CD4-positive, alpha-beta T cell treated with Interleukin-6 for 4 hours (primary cell): ENCODE results near the gene DPEP2NB.
"Not testable (repeated sequence)": the region's sequence is repeated elsewhere in the genome, so short reads cannot be mapped to it uniquely, and the experiment has no call there.

ENCODE experiments used
- DNase-seq: peaks from one replicate; pipeline ENCODE4 v3.0.0-alpha.2; 2020; ENCODE audit warnings: mixed read lengths

The DPEP2NB gene

GRCh38 chr16:68009872-68010271 lies 5.8 kb downstream of the DPEP2NB start:
- not testable (repeated sequence) for DNase-seq

- no peak for DNase-seq
Observed at GRCh38 chr16:68009157-68009735, 6.5 kb downstream of the DPEP2NB start.

DNA sequence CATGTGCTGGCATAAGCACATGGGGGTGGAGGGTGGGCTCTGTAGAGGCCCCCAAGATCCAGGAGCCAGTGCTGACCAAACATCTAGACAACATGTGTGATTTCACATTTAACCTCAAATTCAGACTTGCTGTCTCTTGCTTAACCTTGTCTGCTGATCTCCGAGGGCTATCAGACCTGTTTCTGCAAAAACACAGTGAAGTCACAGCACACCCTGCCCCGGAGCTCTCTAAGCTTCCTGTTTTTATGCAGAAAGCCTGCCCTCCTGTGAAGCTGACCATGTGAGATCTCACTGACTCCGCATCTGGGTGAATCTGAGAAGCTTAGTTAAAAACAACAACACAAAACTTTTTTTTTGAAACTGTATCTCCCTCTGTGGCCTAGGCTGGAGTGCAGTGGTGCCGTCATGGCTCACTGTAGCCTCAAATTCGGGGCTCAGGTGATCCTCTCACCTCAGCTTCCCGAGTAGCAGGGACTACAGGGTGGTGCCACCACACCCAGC lies 9.9 kb downstream of the DPEP2NB start:
- DNase-seq = peak; percentile 76

- no peak for DNase-seq
Observed at GRCh38 chr16:68005211-68005610, 10.5 kb downstream of the DPEP2NB start.

DNA sequence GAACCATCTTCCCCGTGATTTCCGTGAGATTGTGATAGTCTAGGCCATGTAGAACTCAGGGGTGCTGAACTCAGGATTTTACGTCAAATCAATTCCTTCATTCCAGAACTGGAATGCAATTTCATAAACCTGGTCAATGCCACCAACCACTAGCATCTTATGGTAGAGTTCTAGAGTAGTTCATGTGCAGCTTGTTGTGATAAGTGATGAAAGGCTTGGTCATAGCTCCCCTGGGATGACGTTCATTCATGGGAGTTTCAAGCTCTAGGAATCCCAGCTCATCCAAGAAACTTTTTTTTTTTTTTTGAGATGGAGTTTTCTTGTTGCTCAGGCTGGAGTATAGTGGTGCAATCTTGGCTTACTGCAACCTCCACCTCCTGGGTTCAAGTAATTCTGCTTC lies 12.7 kb downstream of the DPEP2NB start:
- DNase-seq = no peak

DNA sequence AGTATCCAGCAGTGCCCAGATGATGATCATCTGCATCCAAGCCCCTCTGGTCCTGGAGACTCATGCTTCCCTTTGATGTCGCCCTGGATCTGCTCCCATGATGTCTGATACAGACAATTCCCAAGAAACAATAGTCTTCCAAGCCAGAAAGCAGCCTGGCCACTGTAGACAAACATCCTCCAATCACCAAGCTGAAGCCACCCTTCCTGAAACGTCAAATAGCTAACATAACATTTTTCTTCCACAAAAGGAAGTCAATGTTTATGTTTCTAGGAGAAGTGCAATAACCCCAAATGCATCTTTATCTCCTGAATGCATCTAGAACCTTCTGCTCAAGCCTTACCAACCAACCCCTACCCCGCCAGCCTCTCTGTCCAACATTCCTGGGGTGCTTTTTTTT lies 15.3 kb downstream of the DPEP2NB start:
- no peak for DNase-seq

DNA sequence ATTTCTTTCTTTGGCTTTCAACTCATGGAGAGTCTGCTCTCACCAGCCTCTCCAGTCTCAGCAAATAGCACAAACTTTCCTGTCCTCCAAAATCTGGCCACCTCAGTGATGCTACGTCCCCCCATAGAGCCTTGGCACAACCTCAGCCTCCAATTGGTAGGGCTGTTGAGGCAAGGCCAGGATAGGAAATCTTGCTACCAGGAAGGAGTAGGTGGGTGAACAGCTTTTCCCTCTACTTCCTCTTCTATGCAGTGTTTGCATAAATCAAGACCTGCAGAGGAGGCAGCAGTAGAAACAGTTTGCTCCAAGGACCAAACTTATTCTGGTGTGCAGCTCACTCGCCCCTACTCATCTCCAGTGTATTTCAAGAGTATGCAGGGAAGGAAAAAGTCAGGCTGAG lies 15.7 kb downstream of the DPEP2NB start:
- DNase-seq = no peak

- peak; percentile 71 for DNase-seq
Observed at GRCh38 chr16:67998779-67999688, 16.7 kb downstream of the DPEP2NB start, which contains the start of gene DPEP2. Gene DPEP2 (minus strand): TSS chr16:67999484. CDS start chr16:67993212, 6,272 bp downstream.

DNA sequence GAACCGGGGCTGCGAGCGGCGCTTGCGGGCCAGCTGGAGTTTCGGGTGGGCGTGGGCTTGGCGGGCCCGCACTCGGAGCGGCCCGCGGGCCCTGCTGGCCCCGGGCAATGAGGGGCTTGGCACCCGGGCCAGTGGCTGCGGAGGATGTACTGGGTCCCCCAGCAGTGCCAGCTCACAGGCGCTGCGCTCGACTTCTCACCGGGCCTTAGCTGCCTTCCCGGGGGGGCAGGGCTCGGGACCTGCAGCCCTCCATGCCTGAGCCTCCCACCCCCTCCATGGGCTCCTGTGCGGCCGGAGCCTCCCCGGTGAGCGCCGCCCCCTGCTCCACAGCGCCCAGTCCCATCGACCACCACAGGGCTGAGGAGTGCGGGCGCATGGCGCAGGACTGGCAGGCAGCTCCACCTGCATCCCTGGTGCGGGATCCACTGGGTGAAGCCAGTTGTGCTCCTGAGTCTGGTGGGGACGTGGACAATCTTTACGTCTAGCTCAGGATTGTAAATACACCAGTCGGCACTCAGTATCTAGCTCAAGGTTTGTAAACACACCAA lies 17.4 kb downstream of the DPEP2NB start:
- not testable (repeated sequence) for DNase-seq

GRCh38 chr16:67996666-67997065 lies 19.0 kb downstream of the DPEP2NB start:
- no peak for DNase-seq

GRCh38 chr16:67995423-67995822 lies 20.3 kb downstream of the DPEP2NB start:
- peak; percentile 15 for DNase-seq

DNA sequence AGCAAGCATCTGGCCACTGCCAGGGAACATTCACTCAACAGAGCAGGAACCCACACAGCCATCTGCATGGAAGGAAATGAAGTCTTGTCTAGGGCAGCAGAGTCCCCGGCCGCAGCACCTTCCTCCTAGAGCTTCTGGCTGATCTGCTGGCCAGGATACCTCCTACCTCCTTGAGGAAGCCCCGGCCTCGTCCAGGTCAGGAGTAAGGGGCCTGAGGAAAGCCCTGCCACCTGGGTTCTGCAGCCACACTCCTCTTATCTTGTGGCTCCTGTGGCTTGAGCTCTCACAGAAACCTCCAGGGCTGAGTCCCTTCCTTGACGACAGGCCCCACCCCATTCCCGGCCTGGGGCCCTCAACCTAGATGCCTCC lies 21.7 kb downstream of the DPEP2NB start:
- peak; percentile 12 for DNase-seq

DNA sequence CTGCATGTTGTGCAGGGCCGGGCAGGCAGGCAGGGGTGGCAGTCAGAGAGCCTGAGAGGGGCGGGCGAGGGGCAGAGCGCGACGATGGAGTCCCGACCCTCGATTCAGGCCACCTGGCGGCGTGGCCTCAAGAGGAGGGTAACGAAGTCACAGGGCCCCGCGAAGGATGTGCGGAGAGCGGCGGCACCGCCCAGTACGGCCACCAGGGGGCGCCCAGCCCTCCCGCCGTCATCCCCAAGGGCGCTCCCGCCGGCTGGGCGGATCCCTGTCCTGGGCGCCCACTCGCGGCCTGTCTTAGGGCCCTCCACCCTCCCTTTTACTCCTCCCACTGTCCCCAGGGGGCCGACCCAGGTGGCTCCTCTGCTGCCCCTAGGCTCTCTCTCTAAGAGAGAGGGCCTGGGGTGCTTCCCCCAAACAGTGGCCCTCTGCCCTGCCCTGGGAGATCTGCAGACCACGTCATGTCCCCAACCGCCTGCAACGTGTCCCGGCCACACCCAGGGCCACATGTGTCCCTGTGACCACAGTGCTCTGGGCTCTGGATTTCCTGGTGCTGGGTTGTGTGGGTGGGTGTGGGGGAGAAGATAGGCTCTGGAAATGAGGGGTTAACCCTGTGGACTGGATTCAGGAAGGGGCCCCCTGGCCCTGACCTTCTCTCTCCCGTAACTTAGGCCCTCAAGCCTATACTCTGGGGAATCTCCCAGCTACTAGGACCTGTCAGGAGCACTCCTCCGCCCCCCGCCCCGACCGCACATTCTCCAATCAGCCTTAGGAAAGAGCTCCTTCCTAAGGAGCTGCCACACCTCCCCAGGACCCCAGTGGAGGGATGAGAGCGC lies 22.3 kb downstream of the DPEP2NB start:
- DNase-seq = peak; percentile 87

- no peak for DNase-seq
Observed at GRCh38 chr16:67992661-67993206, 23.0 kb downstream of the DPEP2NB start.

GRCh38 chr16:67990018-67990386 lies 25.7 kb downstream of the DPEP2NB start:
- no peak for DNase-seq

DNA sequence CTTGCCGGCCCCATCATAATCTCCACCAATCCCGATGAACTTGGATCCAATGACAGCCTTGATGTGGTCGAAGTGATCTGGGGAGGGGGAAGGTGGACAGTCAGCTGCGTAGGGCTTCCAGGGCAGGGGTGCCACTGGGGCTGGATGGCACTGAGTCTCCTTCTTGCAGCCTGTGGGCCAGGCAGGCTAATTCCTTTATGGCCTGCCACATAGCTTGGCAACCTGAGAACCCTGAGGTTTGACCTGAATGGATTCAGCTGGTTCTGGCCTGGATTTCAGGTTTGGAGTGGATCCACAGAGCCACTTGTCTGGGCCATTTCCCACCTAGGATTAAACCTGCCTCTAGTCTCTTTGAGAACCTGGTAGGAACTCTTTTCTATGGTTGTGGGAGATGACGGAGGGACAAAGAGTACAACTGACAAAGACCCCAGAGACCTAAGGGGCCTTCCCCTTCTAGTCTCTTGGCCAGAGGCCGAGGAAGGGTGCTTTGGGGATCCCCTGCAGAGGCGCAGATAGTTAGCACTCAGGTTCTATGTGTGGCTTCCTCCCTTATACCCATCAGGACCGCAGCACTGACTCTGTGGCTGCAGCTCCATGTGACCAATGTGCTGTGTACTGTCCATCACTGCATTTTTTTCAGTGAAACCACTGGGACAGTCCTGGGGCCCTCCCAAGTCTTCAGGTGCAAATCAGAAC lies 26.2 kb downstream of the DPEP2NB start:
- DNase-seq = no peak

- DNase-seq = no peak
Observed at GRCh38 chr16:67988675-67989074, 27.0 kb downstream of the DPEP2NB start.

DNA sequence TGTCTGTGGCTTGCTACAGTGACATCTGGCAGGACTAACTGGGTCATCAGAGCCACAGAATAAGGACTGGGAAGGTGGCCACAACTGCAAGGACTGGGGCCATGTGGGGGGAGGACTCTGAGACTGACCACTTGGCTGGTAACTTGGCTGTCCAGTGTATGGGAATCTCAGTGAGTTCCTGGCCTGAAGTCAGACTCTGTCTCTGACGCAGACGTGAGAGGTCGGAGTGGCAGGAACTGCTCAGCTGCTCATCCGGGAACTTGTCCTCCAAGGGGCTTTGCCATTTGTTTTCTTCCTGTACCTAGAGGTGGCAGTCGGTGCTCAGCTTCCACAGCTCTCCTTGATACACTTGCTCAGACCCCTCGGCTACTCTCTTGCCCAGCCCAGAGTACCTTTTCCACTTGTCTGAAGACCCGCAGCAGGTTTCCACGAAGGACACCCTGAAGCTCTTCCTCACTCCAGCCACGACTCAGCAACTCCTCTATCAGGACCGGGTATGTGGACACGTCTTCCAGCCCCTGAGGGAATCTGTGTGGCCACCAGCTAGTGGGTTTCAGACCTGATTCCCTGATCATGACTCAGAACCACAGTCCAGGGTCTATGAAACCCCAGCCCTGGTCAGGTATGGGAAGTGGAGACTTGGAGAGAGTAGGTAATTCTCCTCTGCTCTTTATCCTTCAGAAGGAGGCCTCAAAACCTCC lies 28.1 kb downstream of the DPEP2NB start:
- DNase-seq = no peak

- DNase-seq = no peak
Observed at GRCh38 chr16:67986949-67987348, 28.8 kb downstream of the DPEP2NB start.

DNA sequence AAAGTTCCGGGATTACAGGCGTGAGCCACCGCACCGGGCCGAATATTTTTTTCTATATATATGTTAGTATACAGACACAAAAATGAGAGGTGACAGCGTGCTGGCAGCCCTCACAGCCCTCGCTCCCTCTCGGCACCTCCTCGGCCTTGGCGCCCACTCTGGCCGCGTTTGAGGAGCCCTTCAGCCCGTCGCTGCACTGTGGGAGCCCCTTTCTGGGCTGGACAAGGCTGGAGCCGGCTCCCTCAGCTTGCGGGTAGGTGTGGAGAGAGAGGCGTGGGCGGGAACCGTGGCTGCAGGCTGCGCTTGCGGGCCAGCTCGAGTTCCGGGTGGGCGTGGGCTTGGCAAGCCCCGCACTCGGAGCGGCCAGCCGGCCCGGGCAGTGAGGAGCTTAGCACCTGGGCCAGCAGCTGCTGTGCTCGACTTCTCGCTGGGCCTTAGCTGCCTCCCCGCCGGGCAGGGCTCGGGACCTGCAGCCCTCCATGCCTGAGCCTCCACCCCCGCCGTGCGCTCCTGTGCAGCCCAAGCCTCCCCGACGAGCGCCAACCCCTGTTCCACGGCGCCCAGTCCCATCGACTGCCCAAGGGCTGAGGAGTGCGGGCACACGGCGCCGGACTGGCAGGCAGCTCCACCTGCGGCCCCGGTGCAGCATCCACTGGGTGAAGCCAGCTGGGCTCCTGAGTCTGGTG lies 33.6 kb downstream of the DPEP2NB start:
- no peak for DNase-seq
